GM18868 (cell line): ENCODE results near the gene RFLNA.

Experiments
- ATAC-seq: cut with Tn5 transposase; IDR thresholded peaks from one replicate; pipeline ENCODE4 v1.9.1; 2021; ENCODE audit warnings: mild to moderate bottlenecking, moderate library complexity; ENCODE audit not compliant: unreplicated experiment

RFLNA gene

DNA sequence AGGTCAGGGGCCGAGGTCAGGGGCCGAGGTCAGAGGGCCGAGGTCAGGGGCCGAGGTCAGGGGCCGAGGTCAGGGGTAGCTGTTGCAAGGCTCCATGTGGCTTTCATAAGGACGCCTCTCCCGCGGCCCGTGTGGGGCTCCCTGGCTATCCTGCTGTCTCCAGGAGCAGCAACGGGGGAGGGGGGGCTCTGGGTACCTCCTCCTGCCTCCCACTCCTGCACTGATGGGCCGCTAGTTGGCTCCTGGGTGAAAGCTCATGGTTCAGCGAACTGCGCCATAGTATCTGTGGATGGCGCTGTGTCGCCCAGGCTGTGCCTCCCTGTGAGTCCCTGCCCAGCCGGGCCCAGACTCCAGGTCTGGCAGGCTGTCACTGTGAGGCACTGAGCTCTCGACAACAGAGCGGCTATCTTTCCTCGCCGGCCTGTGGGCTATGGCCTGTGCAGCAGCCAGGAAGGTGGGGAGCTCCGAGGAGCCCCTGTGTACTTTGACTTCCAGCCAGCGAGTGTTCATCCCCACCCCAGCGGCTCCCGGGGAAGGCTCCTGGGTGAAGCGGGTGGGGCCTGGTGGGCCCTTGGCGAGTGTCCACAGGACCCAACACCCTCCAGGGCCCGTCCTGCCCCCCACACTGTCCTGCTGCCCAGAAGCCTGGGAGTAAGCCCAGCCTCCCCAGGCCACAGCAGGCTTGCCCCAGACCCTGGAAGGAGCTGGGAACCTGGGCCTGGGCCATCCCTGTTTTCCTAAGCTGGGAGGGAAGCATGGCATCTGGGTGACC lies 8.1 kb downstream of the RFLNA start:
- ATAC-seq = no peak

DNA sequence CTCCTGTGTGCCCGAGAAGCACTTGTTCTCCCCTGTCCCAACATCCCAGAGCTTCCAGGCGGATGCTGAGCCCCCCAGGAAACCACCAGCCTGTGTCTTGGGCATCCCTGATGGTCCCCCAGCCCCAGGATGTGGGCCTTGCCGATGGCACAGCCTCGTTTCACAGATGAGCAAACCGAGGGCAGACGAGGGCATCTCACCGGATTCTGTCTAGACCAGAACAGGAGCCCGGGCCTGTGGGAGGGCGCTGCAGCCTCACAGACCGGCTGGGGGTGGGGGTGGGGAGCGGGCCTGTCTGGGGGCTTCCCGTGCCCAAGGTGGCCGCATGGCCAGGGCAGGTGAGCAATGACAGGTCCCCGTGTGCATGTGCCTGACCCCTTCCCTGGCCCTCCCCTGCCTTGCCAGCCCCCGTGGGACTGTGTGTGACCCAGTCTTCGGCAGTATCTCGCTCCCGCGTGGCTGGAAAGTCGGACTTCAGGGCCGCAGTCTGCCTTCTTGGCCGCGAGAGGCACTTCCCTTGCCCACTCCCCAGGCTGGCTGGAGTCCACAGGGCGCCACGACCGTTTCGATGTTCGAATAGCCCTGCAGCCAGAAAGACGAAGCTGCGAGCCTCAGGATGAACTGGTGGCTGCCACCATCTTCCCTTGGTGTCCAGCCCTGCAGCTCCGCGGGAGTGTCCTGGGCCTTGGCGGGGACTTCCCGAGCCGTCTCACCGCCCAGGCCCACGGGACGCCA lies 8.9 kb downstream of the RFLNA start:
- no peak for ATAC-seq

DNA sequence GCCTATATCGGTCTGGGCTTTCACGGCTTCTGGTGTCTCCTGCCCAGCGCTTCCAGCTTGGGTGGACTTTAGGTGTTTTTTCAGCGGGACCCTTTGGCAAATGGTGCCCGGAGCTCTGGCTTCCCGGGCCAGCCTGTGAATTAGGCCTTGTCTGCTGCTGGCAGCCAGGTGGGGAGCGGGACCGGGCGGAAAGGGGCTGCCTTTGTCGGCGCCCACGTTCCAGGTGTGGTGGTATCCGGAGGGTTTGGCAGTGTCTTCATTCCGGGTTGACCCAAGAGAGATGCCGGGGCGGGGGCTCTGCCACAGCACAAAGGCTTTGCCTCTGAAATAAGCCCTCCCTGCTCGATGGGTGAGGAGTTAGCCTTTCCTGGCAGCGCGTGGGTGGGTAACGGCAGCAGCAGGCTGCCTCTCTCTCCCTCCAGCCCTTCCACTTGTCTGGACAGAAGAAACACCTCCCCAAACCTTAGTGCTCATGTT lies 9.5 kb downstream of the RFLNA start:
- no peak for ATAC-seq

GRCh38 chr12:124305136-124305535 lies 10.2 kb downstream of the RFLNA start:
- no peak for ATAC-seq

DNA sequence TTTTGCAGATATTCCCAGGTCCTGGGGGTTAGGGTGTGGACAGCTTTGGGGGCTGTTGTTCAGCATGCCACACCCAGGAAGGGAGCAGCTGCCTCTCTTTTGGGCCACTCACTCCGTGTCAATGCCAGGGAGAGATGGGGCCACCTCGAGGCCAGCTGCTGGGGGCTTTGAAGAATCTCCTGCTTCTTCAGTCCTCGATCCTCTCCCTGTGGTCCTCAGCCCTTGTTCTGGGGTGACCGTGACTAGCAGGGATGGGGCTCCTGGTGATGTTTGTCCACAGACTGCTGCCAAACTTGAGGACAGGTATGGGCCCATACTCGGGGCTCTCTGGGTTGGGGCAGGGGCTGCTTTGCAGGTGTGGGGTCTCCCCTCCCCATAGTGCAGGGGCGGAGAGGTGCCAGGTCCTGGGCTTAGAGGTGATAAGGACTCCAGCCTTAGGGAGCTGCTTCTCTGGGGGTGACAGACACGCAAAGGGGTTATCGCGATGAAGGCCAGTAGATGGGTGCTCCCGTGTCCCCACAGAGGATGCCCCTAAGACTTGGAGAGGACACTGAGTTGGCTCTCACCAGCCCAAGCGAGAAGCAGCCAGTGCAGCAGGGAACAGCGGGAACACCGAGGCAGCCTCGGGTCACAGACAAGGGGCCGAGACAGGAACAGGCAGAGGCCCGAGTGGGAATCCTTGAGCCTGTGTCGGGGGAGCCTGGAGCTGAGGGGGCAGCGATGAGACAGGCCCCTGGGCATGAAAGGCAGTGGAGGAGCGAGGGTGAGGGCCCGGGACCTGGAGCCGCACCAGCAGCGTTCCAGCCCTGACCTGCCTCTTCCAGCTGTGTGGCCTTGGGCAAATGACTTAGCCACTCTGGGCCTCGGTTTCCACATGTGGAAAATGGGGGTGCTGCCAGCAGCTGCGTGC lies 11.1 kb downstream of the RFLNA start:
- no peak for ATAC-seq

GRCh38 chr12:124306686-124307555 lies 12.0 kb downstream of the RFLNA start:
- ATAC-seq = no peak

GRCh38 chr12:124307556-124307825 lies 12.6 kb downstream of the RFLNA start:
- ATAC-seq = no peak

- no peak for ATAC-seq
Measured at GRCh38 chr12:124308741-124309140, 13.8 kb downstream of the RFLNA start.

DNA sequence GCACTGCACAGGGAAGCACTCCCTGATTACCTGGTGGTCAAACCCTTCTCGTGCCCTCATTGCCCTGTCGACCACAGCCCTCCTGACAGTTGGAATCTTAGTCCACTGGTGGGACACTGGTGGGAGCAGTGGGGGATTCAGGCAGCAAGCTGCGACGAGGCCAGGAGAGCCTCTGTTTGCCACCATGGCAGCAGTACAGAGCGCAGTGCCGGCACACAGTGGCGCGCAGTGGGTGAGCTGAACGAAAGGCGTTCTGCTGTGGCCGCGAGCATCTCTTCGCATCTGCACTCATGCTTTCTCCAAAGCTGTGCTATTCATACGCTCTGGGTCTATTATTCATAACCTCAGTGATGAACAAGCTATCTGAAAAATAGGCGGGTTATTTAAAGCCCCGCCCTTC lies 14.3 kb downstream of the RFLNA start:
- no peak for ATAC-seq

DNA sequence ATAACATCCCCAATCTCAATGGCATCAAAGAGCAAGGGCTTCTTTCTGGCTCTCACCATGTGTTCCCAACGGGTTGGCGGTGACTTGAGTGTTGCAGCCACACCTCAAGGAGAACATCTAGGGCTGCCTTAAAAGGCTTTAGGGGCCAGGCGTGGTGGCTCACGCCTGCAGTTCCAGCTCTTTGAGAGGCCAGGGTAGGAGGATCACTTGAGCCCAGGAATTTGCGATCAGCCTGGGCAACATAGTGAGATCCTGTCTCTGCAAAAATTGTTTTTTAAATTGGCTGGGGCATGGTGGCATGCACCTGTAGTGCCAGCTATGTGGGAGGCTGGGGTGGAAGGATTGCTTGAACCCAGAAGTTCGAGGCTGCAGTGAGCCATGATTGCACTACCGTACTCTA lies 14.9 kb downstream of the RFLNA start:
- no peak for ATAC-seq

GRCh38 chr12:124310178-124310577 lies 15.3 kb downstream of the RFLNA start:
- ATAC-seq = no peak

GRCh38 chr12:124310785-124311184 lies 15.9 kb downstream of the RFLNA start:
- no peak for ATAC-seq

DNA sequence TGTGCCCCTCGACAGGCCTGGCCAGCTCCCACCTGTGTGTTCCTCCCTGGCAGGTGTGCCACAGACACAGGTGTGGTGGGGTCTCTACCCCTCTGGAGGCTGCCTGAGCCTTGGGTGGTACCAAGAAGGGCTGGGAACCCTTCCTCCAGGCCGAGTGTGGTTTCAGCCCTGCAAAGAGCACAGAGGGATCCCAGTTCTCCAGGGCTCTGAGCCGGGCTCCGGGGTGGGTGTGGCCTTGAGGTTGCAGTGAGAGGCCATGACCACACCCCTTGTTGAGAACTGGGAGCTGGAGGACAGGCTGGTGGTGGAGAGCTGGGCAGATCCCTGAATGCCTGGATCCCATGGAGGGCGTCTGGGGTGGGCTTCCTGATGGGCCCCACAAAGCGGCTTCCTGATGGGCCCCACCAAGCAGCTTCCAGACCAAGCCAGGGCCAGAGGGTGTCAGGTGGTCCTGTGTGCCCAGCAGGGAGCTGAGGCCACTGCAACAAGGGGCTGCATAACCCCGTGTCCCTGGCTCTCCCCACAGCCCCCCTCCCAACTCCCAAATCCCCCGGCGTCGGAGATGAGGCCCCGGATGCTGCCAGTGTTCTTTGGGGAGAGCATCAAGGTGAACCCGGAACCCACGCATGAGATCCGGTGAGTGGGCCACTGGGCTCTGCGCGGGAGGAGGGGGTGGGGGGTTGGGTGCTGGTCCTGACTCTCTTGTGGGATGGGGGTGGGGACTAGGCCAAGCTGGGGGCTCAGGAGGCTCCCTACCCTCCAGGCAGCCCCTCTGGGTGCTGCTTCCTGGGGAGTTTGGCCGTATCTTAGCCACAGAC lies 16.6 kb downstream of the RFLNA start:
- ATAC-seq = no peak

DNA sequence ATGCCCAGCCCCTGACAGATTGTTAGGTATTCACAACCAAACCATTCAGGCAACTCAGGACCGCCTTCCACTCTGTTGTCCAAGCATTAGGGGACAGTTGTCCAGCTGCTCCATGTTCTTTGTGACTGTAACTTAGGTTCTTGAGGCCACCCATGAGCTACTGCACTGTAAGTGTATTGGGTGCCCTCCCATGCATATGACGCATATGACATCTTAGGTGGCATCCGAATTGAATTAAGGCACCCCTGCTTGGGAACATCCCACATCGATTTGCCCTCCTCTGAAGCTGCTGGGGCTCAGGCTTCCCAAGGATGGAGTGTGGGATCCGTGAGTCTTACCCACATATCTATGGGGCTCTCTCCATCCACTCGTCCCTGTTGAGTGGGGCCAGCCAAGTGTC lies 17.7 kb downstream of the RFLNA start:
- ATAC-seq = no peak

DNA sequence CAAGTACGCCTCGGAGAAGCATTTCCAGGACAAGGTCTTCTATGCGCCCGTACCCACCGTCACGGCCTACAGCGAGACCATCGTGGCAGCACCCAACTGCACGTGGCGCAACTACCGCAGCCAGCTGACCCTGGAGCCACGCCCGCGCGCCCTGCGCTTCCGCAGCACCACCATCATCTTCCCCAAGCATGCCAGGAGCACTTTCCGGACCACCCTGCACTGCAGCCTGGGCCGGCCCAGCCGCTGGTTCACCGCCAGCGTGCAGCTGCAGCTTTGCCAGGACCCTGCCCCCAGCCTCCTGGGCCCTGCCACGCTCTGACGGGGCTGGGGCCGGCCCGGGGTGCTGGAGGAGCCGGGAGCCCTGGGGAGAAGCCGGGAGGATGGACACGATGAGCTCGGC lies 19.3 kb downstream of the RFLNA start:
- no peak for ATAC-seq

DNA sequence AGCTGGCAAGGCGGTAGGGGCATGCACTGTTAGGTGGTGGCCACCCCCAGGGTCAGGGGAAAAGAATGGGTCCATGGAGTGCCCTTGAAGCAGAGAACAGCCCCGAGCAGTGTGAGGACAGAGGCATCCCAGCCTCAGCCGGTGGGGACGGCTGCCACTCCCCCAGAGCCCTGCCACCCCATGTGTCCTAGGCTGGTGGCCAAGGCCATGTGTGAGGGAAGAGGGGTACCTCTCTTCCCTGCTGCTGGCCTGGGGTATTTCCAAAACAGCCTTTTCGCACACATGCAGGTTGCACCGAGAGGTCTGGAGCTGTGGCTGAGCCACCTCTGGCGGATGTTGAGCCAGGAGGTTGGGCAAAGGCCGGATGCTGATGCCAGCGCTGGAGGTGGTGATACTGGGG lies 19.9 kb downstream of the RFLNA start:
- ATAC-seq = no peak

GRCh38 chr12:124315372-124316044 lies 20.6 kb downstream of the RFLNA start:
- no peak for ATAC-seq

DNA sequence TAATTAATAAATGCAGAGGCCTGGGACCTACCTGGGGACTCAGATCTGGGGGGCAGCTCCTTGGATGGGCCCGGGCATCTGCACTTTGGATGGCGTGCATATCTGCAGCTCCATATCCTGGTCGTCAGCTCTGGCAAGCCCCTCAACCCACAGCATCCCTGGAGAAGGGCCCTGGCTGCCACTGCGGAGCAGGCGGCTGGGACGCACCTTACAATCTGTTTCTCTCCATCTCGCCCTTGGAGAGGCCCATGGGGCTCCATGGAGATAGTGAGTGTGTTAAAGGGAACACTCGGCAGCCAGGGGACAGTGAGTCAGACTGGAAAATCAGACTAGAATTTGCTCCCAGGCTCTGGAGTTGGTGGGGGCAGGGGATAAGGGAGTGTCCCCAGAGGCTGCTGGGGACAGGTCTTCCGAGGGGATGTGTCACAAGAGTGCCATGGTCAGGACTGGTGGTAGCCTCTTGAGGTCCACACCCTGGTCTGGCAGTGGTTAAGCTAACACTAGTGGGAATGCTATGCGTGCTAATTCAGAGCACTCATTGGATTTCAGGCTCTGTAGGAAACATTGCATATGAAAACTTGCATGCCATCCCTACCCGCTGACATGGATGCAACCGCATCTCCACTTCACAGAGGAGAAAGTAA lies 21.5 kb downstream of the RFLNA start:
- ATAC-seq = no peak

GRCh38 chr12:124317400-124317799 lies 22.5 kb downstream of the RFLNA start:
- ATAC-seq = no peak
